GM19023 (cell line): Measurements from ENCODE around the gene TM9SF1.

ENCODE experiments used
- ATAC-seq: cut with Tn5 transposase; IDR thresholded peaks from one replicate; pipeline ENCODE4 v1.9.1; 2021; ENCODE audit warnings: mild to moderate bottlenecking, moderate library complexity; ENCODE audit not compliant: unreplicated experiment

The TM9SF1 gene

GRCh38 chr14:24179961-24180796, 15.1 kb downstream of the TM9SF1 start:
- ATAC-seq: no peak

- ATAC-seq: no peak
These were observed 15.8 kb downstream of the TM9SF1 start for GRCh38 chr14:24179294-24179960.

- no peak for ATAC-seq
These were observed 16.7 kb downstream of the TM9SF1 start for GRCh38 chr14:24178399-24179178.

GRCh38 chr14:24177891-24178290, 17.4 kb downstream of the TM9SF1 start:
- ATAC-seq: no peak

- ATAC-seq: no peak
These were observed 18.0 kb downstream of the TM9SF1 start for GRCh38 chr14:24177041-24177825.

- no peak for ATAC-seq
These were observed 18.6 kb downstream of the TM9SF1 start for GRCh38 chr14:24176599-24176998.

GRCh38 chr14:24172871-24173281, 22.4 kb downstream of the TM9SF1 start:
- ATAC-seq: no peak

GRCh38 chr14:24172261-24172860, 22.9 kb downstream of the TM9SF1 start:
- no peak for ATAC-seq

- ATAC-seq: peak; percentile 83
These were observed 23.6 kb downstream of the TM9SF1 start, which contains the start of gene REC8 for GRCh38 chr14:24171422-24172260. TSS of gene REC8 (plus strand) at chr14:24172080. CDS start at chr14:24172553, 473 bp downstream.

GRCh38 chr14:24167469-24168114, 27.6 kb downstream of the TM9SF1 start:
- ATAC-seq: no peak

- ATAC-seq: no peak
These were observed 29.5 kb downstream of the TM9SF1 start for GRCh38 chr14:24165785-24166184.

GRCh38 chr14:24164518-24164991, 30.7 kb downstream of the TM9SF1 start:
- no peak for ATAC-seq

GRCh38 chr14:24162093-24162492, 33.1 kb downstream of the TM9SF1 start:
- no peak for ATAC-seq

- peak; percentile 83 for ATAC-seq
These were observed 34.1 kb downstream of the TM9SF1 start, which contains the start of gene IRF9 for GRCh38 chr14:24160850-24161804. TSS of gene IRF9 (plus strand) at chr14:24161265. CDS start at chr14:24162145, 880 bp downstream.

GRCh38 chr14:24160499-24160849, 34.8 kb downstream of the TM9SF1 start:
- no peak for ATAC-seq

GRCh38 chr14:24159777-24160498, 35.3 kb downstream of the TM9SF1 start:
- no peak for ATAC-seq

GRCh38 chr14:24157331-24157730, 37.9 kb downstream of the TM9SF1 start:
- ATAC-seq: no peak
